Measurements from ENCODE around the gene SLC9A3. TPM values are rescaled to one million over a fixed set of nuclear protein-coding genes. Genes with fewer than 3 reads are reported as not detected.

SLC9A3 gene
- polyA plus RNA-seq, 3 donors, result 42.2 to 47.4 (median 42.9) TPM

DNA sequence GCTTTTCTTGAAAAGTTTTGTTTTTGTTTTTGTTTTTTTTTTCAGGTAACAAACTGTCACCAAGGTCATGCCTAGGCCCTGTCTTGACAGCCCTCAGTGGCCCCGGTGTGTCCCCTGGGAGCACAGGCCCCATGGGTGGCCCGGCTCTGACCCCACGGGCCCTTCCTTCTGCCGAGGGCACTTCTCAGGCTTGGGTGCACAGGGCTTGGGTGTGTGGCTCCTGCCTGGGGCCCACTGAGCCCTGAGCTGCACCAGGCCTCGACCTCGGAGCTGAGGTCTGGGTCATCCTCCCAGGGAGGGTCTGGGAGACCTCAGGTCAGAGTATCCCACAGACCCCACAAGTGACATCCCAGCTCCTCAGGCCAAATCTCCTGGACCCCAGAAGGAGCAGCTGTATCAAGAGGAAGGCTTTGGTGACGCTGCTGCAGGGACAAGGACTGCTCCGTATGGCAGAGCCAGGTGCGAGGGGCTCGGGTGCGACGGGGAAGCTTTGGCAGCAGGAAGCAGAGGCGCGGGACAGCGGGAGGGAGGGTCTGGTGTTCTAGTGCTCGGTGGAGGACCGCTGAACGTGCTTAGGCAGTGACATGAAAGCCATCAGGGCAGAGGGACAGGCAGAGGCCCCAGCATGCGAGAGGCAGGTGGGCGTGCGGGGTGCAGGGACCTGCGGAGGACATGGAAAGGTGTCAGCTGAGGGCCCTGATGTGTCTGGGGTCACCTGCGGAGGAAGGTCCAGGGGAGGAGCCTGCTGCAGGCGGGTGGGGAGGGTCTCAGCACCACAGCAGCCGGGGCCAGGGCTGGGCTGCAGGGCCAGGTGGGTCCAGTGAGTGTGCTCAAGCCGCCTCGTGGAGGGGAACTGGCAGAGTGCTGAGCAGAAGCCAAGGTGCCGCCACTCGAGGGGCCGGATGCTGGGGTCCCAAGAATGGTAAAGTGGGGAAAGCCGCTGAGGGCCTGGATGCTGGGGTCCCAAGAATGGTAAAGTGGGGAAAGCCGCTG lies 18.4 kb upstream of the SLC9A3 start:
- no peak for DNase-seq (ENCODE audit: extremely low read depth in 1 of 11, low read depth in 9 of 11, low spot score in 4 of 11)

DNA sequence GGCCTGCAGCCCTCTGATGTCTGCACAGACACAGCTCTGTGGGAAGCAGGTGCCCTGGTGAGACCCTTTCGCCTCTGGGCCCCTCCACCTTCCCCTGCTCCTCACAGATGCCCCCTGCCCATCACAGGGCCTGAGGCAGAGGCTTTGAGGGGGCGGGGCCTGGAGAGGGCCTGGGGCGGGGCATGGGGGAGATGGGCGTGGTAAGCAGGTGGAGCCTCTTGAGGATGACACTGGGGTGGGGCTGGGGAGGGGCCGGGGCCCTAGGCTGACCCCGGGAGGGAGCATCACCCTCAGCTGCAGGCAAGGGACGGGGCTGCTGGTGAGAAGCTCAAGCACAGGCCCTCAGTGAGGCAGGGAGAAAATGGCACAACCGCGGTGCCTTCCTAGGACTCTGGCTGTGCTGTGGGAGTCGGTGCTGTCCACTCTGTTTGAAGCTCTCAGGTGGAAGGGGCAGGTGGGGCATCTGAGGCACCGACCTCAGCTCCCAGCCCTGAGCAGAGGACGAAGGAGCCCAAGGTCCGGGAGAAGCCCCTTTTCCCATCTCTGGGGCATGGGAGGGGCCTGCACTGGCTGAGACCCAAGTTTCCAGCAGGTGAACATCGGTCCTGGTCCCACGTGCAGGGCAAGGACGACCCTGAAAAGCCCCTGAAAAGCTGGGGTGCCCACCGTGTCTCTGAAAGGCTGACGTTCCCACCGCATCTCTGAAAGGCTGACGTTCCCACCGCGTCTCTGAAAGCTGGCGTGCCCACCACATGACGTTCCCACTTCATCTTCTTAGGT lies 17.5 kb upstream of the SLC9A3 start:
- DNase-seq (ENCODE audit: extremely low read depth in 1 of 11, low read depth in 9 of 11, low spot score in 4 of 11), result no peak

DNA sequence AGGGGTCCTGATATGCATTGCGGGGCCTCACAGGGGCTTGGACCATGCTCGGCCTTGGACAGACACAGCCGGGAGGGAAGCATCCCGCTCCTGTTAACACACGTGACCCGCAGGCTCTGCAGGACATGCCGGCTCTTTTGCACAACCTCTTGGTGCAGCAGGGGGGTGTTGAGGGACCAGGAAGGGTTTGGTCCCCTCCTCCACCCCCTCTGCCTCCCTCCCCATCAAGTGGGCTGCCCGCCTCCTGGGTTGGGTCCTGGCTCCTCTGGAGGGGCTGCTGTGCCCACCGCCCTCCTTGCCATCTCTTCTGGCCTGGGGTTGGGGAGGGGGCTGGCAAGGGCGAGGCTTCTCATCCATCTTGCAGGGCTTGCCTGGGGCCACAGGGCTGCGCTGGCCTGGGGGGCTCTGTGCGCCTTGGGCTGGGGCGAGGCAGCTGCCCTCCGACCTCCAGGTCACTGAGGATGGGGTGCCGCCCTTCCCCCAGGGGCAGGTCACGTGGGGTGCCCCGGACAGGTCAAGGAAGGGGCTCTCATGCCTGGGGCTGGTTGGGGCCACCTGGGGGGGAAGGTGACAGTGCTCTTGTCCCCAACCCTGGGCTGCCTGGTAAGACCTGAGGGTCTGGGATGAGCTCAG lies 16.8 kb upstream of the SLC9A3 start:
- no peak for DNase-seq (ENCODE audit: extremely low read depth in 1 of 11, low read depth in 9 of 11, low spot score in 4 of 11)

DNA sequence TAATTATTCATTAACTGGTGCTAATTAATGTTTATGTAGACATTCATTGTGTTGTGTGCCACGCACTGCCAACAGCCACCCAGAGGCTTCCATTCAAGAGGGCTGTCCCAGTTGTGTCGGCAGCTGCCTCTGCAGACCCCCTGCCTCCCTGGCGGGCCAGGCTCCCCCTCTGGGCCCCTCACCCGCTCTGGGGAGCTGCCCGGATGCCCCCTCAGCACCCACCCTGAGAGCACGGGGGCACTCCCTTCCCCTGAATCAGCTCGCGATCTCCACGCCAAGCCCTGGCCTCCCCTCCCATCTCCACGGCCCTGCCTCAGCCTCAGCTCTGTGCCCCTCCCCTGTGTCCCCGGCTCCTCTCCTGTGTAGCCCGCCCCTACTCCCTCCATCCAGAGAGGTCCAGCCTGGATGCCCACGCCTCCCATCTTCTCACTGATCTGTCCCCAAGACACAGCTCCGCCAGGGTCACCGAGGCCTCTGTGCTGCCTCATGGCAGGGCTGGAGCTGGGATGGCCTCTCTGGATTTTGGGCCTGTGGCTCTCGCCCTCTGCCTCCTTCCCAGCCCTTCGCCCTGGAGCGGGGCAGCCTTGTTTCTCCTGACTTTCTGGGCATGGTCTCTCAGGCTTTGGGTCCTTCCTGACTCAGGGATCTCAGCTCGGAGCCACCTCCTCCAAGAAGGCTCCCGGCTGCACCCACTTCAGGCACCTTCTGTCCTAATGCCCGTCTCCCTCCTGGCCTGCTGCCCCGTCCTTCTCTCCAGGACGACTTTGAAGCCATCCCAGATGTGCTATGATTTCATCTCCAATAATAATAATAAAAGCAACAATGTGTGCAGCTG lies 16.0 kb upstream of the SLC9A3 start:
- DNase-seq (ENCODE audit: extremely low read depth in 1 of 11, low read depth in 9 of 11, low spot score in 4 of 11), result no peak

DNA sequence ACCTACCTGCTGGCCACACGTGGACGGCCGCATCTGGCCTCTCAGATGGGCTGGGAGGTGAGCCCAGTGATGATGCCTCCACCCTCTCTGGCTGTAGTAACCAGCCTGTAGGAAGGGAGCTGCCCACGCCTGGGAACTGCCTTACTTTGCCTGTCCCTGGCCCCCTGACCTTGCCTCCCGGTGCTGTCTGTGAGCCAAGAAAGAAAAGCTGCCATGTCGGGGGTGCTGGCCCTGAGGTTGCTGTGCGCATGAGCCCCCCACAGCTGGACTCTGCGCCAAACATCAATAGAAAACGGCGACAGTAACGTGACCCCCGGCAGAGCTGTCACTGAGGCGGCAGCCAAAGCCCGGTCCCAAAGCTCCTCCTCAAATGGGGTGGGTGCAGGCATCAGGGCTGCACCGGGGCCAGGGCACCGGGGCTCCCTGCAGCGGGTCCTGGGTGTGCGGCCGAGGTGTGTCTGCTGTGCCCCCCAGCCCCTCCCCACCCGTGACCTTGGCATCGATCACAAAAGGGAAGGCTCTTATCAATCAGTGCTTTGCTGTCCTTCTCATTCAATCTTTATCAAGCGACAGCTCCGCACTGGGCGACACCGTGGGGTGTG lies 15.3 kb upstream of the SLC9A3 start:
- DNase-seq (ENCODE audit: extremely low read depth in 1 of 11, low read depth in 9 of 11, low spot score in 4 of 11), result no peak

DNA sequence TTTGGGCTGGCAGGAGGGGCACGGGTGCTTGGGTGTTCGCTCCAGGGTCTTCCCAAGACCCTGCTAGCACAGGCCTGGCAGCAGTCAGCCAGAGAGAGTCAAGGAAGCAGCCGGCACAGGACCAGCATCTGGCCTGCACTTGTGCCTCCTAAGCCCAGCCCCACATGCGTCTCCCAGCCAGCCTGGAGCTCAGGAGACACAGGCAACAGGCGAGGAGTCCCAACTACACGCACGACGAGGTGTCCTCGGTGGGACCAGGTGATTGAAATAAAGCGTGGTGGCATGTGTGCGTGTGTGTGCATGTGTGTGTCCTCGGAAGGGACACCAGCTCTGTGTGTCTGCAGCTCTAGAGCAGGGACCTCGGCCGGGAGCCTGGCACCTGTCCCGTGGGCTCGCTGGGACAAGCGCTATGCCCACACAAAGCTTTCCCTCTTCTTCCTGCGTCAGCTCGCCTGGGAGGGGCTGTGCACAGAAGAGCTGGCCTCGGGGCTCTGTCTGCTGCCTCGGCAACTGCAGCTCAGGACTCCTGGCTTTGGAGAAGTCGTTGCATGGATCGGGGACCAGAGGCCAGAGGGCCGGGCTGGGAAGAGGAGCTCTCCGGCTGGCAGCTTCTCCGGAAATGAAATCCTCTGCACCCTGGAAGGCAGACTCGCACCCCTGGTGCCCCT lies 14.7 kb upstream of the SLC9A3 start:
- DNase-seq (ENCODE audit: extremely low read depth in 1 of 11, low read depth in 9 of 11, low spot score in 4 of 11), result no peak

DNA sequence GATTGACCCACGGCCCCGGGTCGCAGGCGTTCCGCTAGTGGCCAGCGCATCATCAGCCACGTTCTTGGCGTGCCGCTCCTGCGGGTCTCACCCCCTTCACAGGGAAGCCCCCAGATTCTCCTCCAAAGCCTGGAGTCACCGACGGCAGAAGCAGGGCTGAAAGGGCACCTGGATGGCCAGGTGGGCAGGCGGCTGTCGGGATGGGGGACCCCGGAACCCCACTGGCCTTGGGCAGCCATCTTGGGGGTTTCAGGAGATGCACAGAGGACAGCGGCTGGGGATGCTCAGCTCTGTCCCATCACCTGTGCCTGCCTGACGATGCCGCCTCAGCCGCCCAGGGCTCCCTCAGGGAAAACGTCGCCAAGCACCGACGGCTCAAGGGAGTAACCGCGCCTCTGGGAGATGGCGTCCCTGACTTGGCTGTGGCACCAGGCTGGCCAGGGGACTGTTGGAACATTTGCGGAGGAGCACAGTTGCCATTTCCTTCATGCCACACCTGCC lies 14.1 kb upstream of the SLC9A3 start:
- DNase-seq (ENCODE audit: extremely low read depth in 1 of 11, low read depth in 9 of 11, low spot score in 4 of 11), result no peak

DNA sequence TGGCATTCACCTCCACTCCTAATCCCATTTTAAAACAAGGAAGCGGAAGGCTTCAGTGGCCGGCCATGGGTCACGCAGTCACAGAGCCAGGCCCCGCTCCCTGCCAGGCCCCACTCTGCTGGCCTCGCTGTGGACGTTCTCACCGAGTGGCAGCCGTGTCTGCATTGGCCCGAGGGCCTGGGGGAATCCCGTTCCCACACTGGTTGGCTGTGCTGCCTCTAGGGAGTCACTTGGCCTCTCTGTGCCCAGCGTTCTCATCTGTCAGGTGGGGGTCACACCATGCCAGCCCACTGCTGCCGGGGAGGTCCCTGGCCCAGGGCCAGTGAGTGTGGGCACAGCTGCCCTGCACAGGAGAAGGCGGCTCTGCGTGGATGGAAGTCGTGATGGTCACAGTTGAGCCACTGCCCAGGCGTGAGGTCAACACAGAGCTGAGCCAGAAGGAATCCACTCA lies 13.4 kb upstream of the SLC9A3 start:
- no peak for DNase-seq (ENCODE audit: extremely low read depth in 1 of 11, low read depth in 9 of 11, low spot score in 4 of 11)

DNA sequence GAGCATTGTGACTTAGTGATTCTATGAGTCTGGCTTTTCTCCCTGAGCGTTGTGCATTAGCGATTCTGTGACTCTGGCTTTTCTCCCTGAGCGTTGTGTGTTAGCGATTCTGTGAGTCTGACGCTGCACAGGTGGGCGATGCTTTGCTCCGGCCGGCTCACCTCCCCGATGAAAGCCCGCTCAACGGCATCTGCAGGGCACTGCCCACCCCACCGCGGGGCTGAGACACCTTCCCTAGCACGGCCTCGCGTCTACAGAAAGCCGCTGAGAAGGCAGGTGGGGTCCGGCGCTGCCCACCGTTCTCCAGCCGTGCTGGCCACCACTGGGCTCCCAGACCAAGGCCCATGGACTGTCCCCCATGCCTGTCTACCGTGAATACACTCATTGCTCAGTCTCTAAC lies 12.8 kb upstream of the SLC9A3 start:
- DNase-seq (ENCODE audit: extremely low read depth in 1 of 11, low read depth in 9 of 11, low spot score in 4 of 11), result no peak

DNA sequence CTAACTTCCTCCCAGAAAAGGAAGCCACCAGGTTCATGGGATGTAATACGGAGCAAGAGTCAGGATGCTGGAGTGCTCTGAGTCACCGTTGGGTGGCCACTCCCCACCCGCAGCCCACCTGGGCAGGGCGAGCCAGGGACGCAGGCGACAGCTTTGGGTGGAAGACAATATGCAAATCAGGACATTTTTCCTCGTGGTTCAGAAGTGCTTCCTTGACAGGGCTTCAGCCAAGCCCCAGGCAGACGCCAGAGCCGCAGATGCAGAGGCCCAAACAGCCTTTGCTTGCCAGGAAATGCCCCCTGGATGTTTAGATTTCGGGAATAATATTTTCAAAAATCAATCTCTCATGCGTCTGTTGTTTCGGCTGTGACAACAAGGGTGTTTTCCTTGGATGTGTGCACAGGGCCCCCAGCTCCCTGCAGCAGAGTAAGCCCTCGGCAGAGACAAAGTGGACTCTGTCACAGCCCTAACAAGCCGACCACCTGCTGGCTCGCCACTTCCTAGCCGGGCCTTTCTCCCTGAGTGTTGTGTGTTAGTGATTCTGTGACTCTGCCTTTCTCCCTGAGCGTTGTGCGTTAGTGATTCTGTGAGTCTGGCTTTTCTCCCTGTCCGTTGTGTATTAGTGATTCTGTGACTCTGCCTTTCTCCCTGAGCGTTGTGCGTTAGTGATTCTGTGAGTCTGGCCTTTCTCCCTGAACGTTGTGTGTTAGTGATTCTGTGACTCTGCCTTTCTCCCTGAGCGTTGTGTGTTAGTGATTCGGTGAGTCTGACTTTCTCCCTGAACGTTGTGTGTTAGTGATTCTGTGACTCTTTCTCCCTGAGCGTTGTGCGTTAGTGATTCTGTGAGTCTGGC lies 11.8 kb upstream of the SLC9A3 start:
- no peak for DNase-seq (ENCODE audit: extremely low read depth in 1 of 11, low read depth in 9 of 11, low spot score in 4 of 11)

DNA sequence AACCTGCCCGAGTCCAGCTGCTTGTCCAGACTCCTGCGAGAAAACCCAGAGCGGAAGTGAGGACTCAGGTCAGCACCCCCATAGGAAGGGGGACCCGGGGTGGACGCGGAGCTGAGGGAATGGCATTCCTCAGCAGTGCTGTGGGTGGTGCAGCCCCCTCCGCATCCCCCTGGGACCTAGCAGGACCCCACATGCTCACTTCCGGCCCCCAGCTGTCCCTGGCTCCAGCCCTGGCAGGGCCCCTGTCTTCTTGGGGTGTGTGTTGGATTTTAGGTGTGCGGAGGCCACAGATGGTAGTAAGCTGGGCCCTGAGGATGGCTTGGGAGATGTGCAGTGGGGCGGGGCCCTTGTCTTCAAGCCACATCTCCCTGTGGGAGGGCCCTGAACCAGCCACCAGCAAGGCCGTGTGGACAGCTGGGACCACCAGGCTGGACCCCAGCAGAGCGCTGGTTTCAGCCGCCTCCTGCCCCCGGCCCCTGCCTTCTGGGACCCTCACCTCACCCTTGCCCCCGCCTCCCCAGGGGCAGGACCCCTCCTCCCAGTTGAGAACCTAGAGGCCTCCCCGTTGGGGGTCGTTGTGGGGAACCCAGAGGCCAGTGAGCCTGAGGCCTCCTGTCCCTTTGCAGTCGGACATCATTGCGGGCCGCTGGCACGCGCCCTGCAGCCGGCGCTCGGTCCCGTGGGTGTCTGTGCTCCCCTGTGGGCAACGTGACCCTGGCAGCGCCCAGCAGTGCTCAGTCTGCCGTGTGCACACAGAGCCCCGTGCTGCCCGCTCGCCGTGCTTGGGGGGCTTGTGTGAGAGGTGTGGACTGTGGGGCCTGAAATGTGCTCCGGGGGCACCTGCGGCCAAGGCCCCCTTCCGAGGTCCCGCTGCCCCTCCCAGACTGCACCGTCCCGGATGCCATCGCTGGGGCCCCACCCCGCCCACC lies 10.8 kb upstream of the SLC9A3 start:
- DNase-seq (ENCODE audit: extremely low read depth in 1 of 11, low read depth in 9 of 11, low spot score in 4 of 11), result no peak

DNA sequence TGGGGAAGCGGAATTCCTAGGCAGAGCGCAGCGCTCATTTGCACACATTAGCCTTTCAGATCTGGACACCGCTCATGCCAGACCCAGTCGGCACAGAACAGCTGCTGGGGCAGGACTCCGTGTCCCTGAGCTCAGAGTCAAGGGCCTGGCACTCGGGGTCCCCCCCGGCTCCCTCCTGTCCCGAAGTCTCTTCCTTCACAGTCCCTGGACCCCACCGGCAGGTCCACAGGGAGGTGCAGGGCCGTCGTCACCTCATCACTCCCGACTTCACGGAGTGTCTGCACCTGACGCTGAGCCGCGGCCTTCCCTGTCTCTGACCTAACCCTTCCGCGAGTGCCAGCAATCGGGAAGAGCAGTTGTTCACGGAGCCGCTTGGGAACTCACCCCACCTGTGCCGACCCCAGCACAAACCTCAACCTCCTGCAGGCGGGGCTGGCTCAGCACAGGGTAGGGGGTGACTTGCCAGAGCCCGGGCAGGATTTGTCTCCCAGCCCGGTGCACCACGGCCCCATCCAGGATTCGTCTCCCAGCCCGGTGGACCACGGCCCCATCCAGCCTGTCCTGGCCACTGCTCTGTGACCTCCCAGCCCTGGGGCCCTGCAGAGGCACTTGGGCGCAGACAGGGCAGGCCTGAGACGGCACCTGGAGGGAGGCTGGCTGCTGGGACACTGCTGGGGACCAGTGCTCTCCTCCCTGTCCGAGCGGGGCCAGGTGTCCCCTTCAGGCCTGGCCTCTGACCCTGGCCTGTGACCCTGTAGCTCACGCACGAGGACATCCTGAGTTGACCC lies 9.9 kb upstream of the SLC9A3 start:
- DNase-seq (ENCODE audit: extremely low read depth in 1 of 11, low read depth in 9 of 11, low spot score in 4 of 11), result no peak

DNA sequence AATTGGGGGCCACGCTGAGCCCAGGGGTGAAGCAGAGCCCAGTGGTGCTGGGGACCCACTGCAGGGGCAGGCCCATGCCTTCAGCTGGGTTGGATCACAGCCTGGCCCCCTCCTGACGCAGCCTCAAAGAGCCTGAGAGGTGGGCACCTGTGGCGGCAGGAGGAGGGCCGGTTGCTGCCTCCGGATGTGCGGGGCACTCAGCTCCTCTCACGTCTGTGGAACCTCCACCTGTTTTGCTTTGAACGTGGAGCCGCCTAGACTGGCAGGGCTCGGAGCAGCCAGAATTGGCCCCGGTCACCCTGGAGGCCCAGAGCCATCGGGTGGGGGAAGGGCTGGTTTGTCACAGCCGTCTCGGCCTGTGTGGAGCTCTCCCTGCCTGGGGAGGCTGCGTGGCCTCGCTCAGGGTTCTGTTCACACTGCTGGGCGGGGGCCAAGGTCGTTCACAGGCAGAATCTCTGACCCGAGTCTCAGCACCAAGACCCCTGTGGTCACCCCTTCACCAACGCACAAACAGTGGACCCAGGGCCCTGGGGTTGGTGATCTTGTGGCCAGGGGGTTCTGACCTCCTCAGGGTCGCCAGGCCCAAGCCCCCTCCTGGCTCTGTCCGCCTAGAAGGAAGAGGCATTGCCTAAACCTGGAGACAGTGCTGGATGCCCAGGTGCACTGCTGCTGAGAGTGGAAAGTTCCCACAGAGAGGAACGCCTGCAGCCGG lies 9.2 kb upstream of the SLC9A3 start:
- no peak for DNase-seq (ENCODE audit: extremely low read depth in 1 of 11, low read depth in 9 of 11, low spot score in 4 of 11)

DNA sequence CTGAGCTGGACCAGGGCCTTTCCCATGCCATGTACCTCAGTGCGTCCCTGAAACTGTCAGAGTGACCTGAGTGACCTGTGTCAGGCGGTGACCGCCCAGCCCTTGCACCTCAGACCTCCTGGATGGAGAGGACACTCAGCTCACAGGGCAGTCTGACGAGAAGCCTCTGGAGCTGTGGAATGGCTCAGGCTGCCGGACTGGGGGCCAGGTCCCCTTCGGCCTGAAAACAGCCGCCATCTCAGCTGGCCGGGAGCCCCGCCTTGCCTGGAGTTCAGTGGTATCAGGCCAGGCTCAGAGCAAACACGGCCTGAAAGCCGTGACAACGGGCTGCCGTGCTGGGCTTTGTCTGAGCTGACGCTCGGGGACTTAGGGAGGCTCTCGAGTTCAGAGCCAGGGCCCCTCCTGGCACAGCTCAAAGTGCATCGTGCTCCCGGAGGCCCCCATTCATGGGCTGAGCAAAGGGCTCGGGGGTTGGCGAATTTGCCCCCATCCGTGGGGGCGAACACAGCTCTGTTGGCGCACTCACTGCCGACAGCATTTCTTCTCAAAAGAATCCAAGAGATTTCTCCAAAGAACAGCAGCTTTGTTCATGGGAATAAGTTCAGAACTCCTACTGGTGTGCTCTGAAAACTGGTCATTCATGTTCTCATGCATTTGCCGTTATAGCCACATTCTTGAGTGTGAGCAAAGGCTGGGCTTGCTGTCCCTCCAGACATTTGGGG lies 8.4 kb upstream of the SLC9A3 start:
- no peak for DNase-seq (ENCODE audit: extremely low read depth in 1 of 11, low read depth in 9 of 11, low spot score in 4 of 11)
